GM12878 (cell line): ENCODE data around the gene PLD5. TPM values are rescaled to one million over a fixed set of nuclear protein-coding genes. Genes with fewer than 3 reads are reported as not detected.

Experiments
- ATAC-seq: fragments of 200-7000 bp; cut with Tn5 transposase; 3 replicates; pipeline ENCODE4 v1.9.1; 2020; ENCODE audit warnings: mild to moderate bottlenecking, moderate library complexity
- BruUV-seq: library from RNA; stranded (reverse); fragments of 400-500 nt; replicated peaks from 2 replicates; lab custom pipeline; 2021; lab: Mats Ljungman, UMichigan
- CTCF ChIA-PET: fragments of 300-600 bp; sonication (Branson Sonifier 250); formaldehyde crosslinking; extraction: SDS; loops from one replicate; lab custom pipeline; 2021; ENCODE audit warnings: inconsistent platforms; lab: Yijun Ruan, JAX
- POLR2A ChIA-PET: fragments of 350-600 bp; formaldehyde crosslinking; extraction: SDS; loops from one replicate; lab custom pipeline; 2021; ENCODE audit warnings: inconsistent platforms; lab: Charles Lee
- RAD21 ChIA-PET: fragments of 300-600 bp; sonication (Branson Sonifier 250); formaldehyde crosslinking; loops from one replicate; lab custom pipeline; 2023; ENCODE audit warnings: antibody characterized with exemption; ENCODE audit not compliant: unreplicated experiment; lab: Charles Lee
- SMC1A ChIA-PET: fragments of 300-600 bp; sonication (Branson Sonifier 250); formaldehyde crosslinking; loops from one replicate; lab custom pipeline; 2023; ENCODE audit not compliant: unreplicated experiment, uncharacterized antibody; lab: Charles Lee
- DNase-seq: peaks from one replicate; pipeline ENCODE4 v3.0.0-alpha.2; 2011; ENCODE audit warnings: low read depth, low spot score
- FAIRE-seq: peaks from 3 replicates; lab custom pipeline; 2011; peaks lifted over from hg19 to GRCh38; lab: Jason Lieb, UNC
- H2AFZ ChIP-seq: 2 replicates; pipeline ENCODE4 v1.6.0; 2011; ENCODE audit warnings: low read depth, low read length, control low read depth; ENCODE audit not compliant: control insufficient read depth
- H3K27ac ChIP-seq: 2 replicates; pipeline ENCODE4 v1.5.1; 2011; ENCODE audit warnings: control low read depth; ENCODE audit not compliant: control insufficient read depth, insufficient read depth
- H3K27me3 ChIP-seq, 2 experiments: replicated peaks in 1 of 2; 2 replicates each; pipeline versions ENCODE4 v1.6.0 to v1.6.1; 2011; ENCODE audit warnings: low read length in 1 of 2; ENCODE audit not compliant: control insufficient read depth in 2 of 2, insufficient read depth in 2 of 2
- H3K36me3 ChIP-seq, 2 experiments: 2 replicates each; pipeline ENCODE4 v1.5.1; 2011; ENCODE audit warnings: low read length in 1 of 2; ENCODE audit not compliant: control insufficient read depth in 2 of 2, insufficient read depth in 2 of 2
- H3K4me1 ChIP-seq: 2 replicates; pipeline ENCODE4 v1.6.1; 2011; ENCODE audit warnings: mild to moderate bottlenecking, low read length, moderate library complexity, mixed read lengths; ENCODE audit not compliant: control insufficient read depth, insufficient read depth
- H3K4me2 ChIP-seq: 2 replicates; pipeline ENCODE4 v1.6.0; 2011; ENCODE audit warnings: control low read depth; ENCODE audit not compliant: control insufficient read depth, insufficient read depth
- H3K4me3 ChIP-seq: fragments of 200-600 bp; sonication (generic); 2 replicates; pipeline ENCODE4 v1.5.1; 2016
- H3K79me2 ChIP-seq: 2 replicates; pipeline ENCODE4 v1.6.0; 2011; ENCODE audit warnings: low read length; ENCODE audit not compliant: control insufficient read depth, insufficient read depth
- H3K9ac ChIP-seq: 2 replicates; pipeline ENCODE4 v1.8.0; 2011; ENCODE audit warnings: low read length, control low read depth, mixed read lengths; ENCODE audit not compliant: control insufficient read depth, insufficient read depth
- H3K9me3 ChIP-seq: replicated peaks from 3 replicates; pipeline ENCODE4 v1.5.1; 2011; ENCODE audit warnings: mild to moderate bottlenecking, low read length; ENCODE audit not compliant: control insufficient read depth, insufficient read depth
- H4K20me1 ChIP-seq: 2 replicates; pipeline ENCODE4 v1.6.0; 2011; ENCODE audit not compliant: control insufficient read depth, insufficient read depth
- ELK1 ChIP-seq: IDR thresholded peaks from 2 replicates; pipeline ENCODE4 v1.6.1; 2012; ENCODE audit warnings: low read depth, low read length, improper control_type of control experiment
- HCFC1 ChIP-seq: fragments of 150-350 bp; IDR thresholded peaks from 2 replicates; pipeline ENCODE4 v1.6.1; 2014; ENCODE audit warnings: low read length
- HSF1 ChIP-seq: fragments of 150-350 bp; IDR thresholded peaks from 2 replicates; pipeline ENCODE4 v1.6.1; 2014; ENCODE audit warnings: mild to moderate bottlenecking, low read depth, low read length
- IKZF2 ChIP-seq, 2 experiments: fragments of 450-650 bp; IDR thresholded peaks; 2 replicates each; pipeline ENCODE4 v1.6.1; 2017; ENCODE audit warnings: mild to moderate bottlenecking in 2 of 2, moderate library complexity in 2 of 2
- NFYB ChIP-seq: IDR thresholded peaks from 2 replicates; pipeline ENCODE4 v1.6.1; 2011; ENCODE audit warnings: low read depth, mild to moderate bottlenecking, low read length, improper control_type of control experiment, moderate library complexity; ENCODE audit not compliant: insufficient read depth
- NR2C1 ChIP-seq: fragments of 450-650 bp; IDR thresholded peaks from 2 replicates; pipeline ENCODE4 v1.6.1; 2017; ENCODE audit warnings: antibody characterized with exemption, mild to moderate bottlenecking, moderate library complexity
- RBBP5 ChIP-seq: fragments of 200-600 bp; sonication (generic); conservative IDR thresholded peaks from 2 replicates; pipeline ENCODE4 v1.6.1; 2016
- SMARCA5 ChIP-seq: fragments of 450-650 bp; IDR thresholded peaks from 2 replicates; pipeline ENCODE4 v1.6.1; 2017; ENCODE audit warnings: mild to moderate bottlenecking
- SMC3 ChIP-seq: IDR thresholded peaks from 2 replicates; pipeline ENCODE4 v1.6.1; 2011; ENCODE audit warnings: low read length, improper control_type of control experiment, borderline replicate concordance
- SP1 ChIP-seq: IDR thresholded peaks from one replicate; pipeline ENCODE4 v1.6.1; 2011; ENCODE audit warnings: low read depth, low read length
- SUPT20H ChIP-seq: IDR thresholded peaks from 2 replicates; pipeline ENCODE4 v1.6.1; 2011; ENCODE audit warnings: low read depth, mild to moderate bottlenecking, low read length, moderate library complexity, borderline replicate concordance; ENCODE audit not compliant: control insufficient read depth
- ZNF622 ChIP-seq: fragments of 450-650 bp; IDR thresholded peaks from 2 replicates; pipeline ENCODE4 v1.6.1; 2017; ENCODE audit warnings: mild to moderate bottlenecking, inconsistent platforms
- WGBS: methylation state at CpG from one replicate; pipeline ENCODE4 v1.1.6; 2016; ENCODE audit warnings: low lambda C conversion rate; ENCODE audit not compliant: insufficient replicate concordance, insufficient coverage; ENCODE audit errors: missing lambda C conversion rate; 5-methylcytosine and 5-hydroxymethylcytosine counted together
- in situ Hi-C: fragments of 300-500 bp; cut with MboI; formaldehyde crosslinking; loops from 9 replicates; pipeline ENCODE4 v1.14.3; 2018; ENCODE audit warnings: mixed read lengths
- intact Hi-C: fragments of 100-400 bp; cut with micrococcal nuclease; formaldehyde crosslinking; loops from one replicate; pipeline ENCODE4 v1.14.2; 2022; ENCODE audit not compliant: unreplicated experiment
- polyA plus RNA-seq, 11 experiments: library from polyadenylated mRNA; depleted of rRNA in 4 of 11; unstranded in 6 of 11; stranded (reverse) in 5 of 11; fragments of >200 nt; fragmentation: Nextera tagmentation in 4 of 11; fragmentation: Illumina TruSeq in 1 of 11; extraction: Ambion mirVana in 4 of 11; extraction: Trizol in 1 of 11; gene quantifications; 1 replicate in 1 of 11; 2 replicates in 10 of 11; pipeline versions ENCODE4 v1.2.1 to v1.2.3, GENCODE V29; 2011 to 2016; ENCODE audit warnings: inconsistent platforms in 2 of 11, missing spikeins in 2 of 11, low read depth in 1 of 11
- total RNA-seq, 4 experiments: library from RNA; depleted of rRNA in 3 of 4; stranded (reverse); fragments of >200 nt in 3 of 4; fragmentation: Illumina TruSeq in 1 of 4; extraction: Trizol in 1 of 4; gene quantifications; 2 replicates each; pipeline versions ENCODE4 v1.2.1 to v1.2.3, GENCODE V29; 2013 to 2021
- TF ChIP-seq, protein P1 (sequence below): fragments of 450-650 bp; formaldehyde crosslinking; IDR thresholded peaks from 2 replicates; pipeline ENCODE4 v1.5.0; 2022; ENCODE audit warnings: mild to moderate bottlenecking, missing genetic modification characterization

PLD5 gene
- total and polyA plus RNA-seq, 10 of the 15 experiments (the other 5 are each of a cell fraction or from before 2014, with no cell fraction given): not detected

DNA sequence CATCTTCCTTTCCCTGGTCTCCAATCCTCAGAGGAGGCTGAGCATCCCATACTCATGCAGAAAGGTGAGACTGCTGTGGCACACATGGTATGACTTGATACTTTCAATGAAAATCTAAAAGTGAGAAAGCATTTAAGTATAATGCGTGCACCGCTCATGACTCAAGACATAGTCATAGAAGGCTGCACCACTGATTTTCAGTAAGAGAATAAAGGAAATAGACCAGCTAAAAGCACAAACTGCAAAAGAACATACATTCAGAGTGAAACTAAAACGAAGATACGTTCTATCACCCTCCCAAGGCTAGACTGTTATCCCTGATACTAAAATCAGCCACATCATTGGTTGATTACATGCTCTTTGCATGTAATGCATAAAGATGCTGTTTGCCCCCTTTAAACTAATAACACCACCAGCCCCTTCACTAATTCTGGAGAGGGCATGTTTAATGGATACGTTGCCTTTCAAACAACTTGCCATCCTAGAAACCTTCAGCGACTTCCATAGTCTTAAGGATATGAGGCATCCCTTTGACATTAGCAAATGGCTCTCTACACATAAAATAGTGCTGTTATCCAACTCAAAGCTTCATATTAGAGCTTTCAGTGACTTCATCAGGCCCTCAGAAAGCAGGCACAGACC, 2.1 kb downstream of the PLD5 start:
- POLR2A ChIA-PET: no interaction called here
- H3K27ac ChIP-seq: no peak overlapping the region
- peaks cover 5 to 12% of the 10 kb centered on the region in 2 experiments for H3K27me3 ChIP-seq
- BruUV-seq: no TSS peak
- no peak overlapping the region for H2AFZ ChIP-seq
- H3K4me1 ChIP-seq: no peaks in the 10 kb centered on the region
- no peak for TF ChIP-seq SUPT20H
- TF ChIP-seq ELK1: no peak
- H3K79me2 ChIP-seq: no peaks in the 10 kb centered on the region
- intact Hi-C loops: no loop called here
- FAIRE-seq: no peak
- H3K9me3 ChIP-seq: no peaks in the 10 kb centered on the region
- H3K4me3 ChIP-seq: no peak overlapping the region
- SMC1A ChIA-PET: no interaction called here
- in situ Hi-C loops: no loop called here
- H3K9ac ChIP-seq: no peak overlapping the region
- DNase-seq: no peak
- H3K36me3 ChIP-seq: no peaks in the 10 kb centered on the region
- H3K4me2 ChIP-seq: no peak overlapping the region
- CTCF ChIA-PET: no interaction called here
- no peaks in the 10 kb centered on the region for H4K20me1 ChIP-seq
- RAD21 ChIA-PET: interaction anchor here (0.6 kb wide), 1 partner anchor 100 kb away, joined by 3 read pairs; no protein-coding TSS in a partner anchor
- 0% methylated on average over 6 of the region's 6 CpGs for WGBS
- no peak for ATAC-seq

DNA sequence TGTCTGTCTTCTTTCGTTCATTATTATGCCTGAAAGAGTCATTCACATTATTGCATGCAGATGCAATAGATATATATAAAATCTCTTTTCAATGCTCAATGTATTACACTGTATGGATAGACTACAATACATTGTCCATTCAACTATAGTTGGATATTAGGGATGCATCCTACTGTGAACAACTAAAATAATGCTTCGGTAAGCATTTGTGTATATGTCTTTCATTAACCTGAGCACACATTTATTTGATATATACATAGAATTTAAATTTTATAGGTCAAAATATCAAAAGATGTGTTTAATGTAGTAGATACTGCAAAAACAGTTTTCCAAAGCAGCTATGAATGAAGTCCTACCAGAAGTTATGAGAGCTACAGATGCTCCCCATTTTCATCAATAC, 8.9 kb downstream of the PLD5 start:
- ChIA-PET POLR2A (no interaction called here), RAD21 (no interaction called here), CTCF (no interaction called here), SMC1A (no interaction called here)
- intact Hi-C loops: no loop called here
- no peak overlapping the region for H3K9ac ChIP-seq
- no peaks in the 10 kb centered on the region for H3K36me3 ChIP-seq
- in situ Hi-C loops: no loop called here
- no peaks in the 10 kb centered on the region for H4K20me1 ChIP-seq
- FAIRE-seq: no peak
- BruUV-seq: no TSS peak
- H3K27me3 ChIP-seq: no peaks in the 10 kb centered on the region; a peak in 2 of 4 replicates
- no peak overlapping the region for H2AFZ ChIP-seq
- H3K79me2 ChIP-seq: no peaks in the 10 kb centered on the region
- H3K4me1 ChIP-seq: no peaks in the 10 kb centered on the region
- no peak for ATAC-seq
- no peak for DNase-seq
- H3K9me3 ChIP-seq: no peaks in the 10 kb centered on the region
- no peak overlapping the region for H3K27ac ChIP-seq
- H3K4me2 ChIP-seq: no peak overlapping the region
- no peak overlapping the region for H3K4me3 ChIP-seq
- WGBS: 46% methylated on average over 2 of the region's 2 CpGs
- TF ChIP-seq SP1 (no peak), NR2C1 (no peak), NFYB (no peak), HCFC1 (no peak), SMARCA5 (no peak), HSF1 (no peak), ZNF622 (no peak), RBBP5 (no peak), IKZF2 (IDR thresholded peaks at IDR 0.05) (no peak), SMC3 (no peak)
- TF ChIP-seq, protein P1, sequence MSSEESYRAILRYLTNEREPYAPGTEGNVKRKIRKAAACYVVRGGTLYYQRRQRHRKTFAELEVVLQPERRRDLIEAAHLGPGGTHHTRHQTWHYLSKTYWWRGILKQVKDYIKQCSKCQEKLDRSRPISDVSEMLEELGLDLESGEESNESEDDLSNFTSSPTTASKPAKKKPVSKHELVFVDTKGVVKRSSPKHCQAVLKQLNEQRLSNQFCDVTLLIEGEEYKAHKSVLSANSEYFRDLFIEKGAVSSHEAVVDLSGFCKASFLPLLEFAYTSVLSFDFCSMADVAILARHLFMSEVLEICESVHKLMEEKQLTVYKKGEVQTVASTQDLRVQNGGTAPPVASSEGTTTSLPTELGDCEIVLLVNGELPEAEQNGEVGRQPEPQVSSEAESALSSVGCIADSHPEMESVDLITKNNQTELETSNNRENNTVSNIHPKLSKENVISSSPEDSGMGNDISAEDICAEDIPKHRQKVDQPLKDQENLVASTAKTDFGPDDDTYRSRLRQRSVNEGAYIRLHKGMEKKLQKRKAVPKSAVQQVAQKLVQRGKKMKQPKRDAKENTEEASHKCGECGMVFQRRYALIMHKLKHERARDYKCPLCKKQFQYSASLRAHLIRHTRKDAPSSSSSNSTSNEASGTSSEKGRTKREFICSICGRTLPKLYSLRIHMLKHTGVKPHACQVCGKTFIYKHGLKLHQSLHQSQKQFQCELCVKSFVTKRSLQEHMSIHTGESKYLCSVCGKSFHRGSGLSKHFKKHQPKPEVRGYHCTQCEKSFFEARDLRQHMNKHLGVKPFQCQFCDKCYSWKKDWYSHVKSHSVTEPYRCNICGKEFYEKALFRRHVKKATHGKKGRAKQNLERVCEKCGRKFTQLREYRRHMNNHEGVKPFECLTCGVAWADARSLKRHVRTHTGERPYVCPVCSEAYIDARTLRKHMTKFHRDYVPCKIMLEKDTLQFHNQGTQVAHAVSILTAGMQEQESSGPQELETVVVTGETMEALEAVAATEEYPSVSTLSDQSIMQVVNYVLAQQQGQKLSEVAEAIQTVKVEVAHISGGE (CRISPR knock-in tag): no peak
